Stimulated activated effector memory CD8-positive, alpha-beta T cell treated with anti-CD3 and anti-CD28 coated beads, Interleukin-12 subunit alpha, Interleukin-12 subunit beta, amount 100 ng/mL, for 72 hours (primary cell): Measurements from ENCODE around the gene RPS27.

Experiments used
- ATAC-seq: fragments of 150-1000 bp; cut with Tn5 transposase; 2 replicates; pipeline ENCODE4 v1.10.0; 2021
- DNase-seq, 2 donors: peaks; one replicate each; pipeline ENCODE4 v3.0.0; 2021 to 2022; ENCODE audit warnings: low spot score in 2 of 2
- H3K27ac Mint-ChIP-seq: one replicate; pipeline ENCODE4 v1.8.0; 2022; ENCODE audit warnings: mild to moderate bottlenecking, mixed read lengths
- H3K36me3 Mint-ChIP-seq: one replicate; pipeline ENCODE4 v1.8.0; 2022; ENCODE audit warnings: mild to moderate bottlenecking, mixed read lengths
- H3K4me1 Mint-ChIP-seq: one replicate; pipeline ENCODE4 v1.8.0; 2022; ENCODE audit warnings: mixed read lengths
- H3K4me3 Mint-ChIP-seq: one replicate; pipeline ENCODE4 v1.8.0; 2022; ENCODE audit warnings: mild to moderate bottlenecking, mixed read lengths
- H3K9me3 Mint-ChIP-seq: one replicate; pipeline ENCODE4 v1.8.0; 2022; ENCODE audit warnings: mixed read lengths

RPS27 gene

DNA sequence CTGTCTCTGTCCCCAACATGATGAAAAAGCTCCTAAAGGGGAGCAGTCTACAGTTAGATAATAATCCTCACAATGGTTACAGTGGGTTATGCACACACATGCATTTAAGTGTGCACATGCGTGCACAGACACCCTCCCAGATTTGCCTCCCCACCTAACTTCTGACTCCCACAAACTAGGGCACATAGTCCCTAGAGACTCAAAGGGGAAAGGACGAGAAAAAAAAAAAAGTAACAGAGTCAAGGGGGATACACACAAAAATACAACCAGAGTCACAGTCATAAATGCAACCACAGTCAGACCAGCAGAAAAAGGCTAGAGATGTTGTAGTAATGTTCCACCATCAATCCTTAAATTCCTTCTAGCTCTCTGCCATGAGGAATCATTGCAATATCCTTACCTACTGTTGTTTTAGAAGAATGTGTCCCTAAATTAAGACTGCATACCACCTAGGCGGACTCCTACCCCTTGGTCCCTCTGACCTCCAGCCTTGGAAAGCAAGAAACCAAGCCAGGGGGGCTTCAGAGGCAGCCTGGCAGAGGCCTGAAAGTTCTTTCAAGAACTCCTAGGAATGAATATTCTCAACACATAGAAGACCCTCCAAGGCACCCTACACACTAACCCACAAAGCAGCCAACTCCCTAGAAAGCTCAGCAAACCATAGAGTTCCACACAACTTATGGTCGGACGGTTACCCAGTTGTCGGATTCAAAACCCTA, 33.4 kb upstream of the RPS27 start:
- no peak for ATAC-seq
- H3K27ac Mint-ChIP-seq = peak overlapping the region; percentile 85
- no peak for DNase-seq
- peak overlapping the region; percentile 83 for H3K4me3 Mint-ChIP-seq
- peaks cover 57% of the 10 kb centered on the region for H3K4me1 Mint-ChIP-seq
- peaks cover 74% of the 10 kb centered on the region for H3K36me3 Mint-ChIP-seq
- H3K9me3 Mint-ChIP-seq = no peaks in the 10 kb centered on the region

DNA sequence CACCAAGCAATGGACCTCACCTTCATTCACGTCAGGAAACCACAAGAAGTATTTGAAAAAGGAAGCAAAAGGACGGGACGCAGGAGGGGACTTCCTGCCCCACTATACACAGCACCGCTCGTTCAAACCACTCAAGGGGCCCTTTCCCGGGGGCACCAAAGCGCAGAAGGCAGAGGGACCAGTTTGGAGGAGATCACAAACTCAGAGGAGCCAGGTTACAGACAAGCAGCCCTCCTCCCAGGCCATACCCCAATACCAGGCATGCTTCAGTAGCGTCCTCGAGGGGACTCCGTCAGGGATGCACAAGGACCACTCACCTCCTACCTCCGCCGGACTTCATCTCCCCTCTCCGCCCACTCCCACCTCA, 32.8 kb upstream of the RPS27 start:
- Mint-ChIP-seq H3K4me1 (peaks cover 63% of the 10 kb centered on the region), H3K9me3 (no peaks in the 10 kb centered on the region), H3K36me3 (peaks cover 68% of the 10 kb centered on the region), H3K4me3 (peak overlapping the region; percentile 83), H3K27ac (peak overlapping the region; percentile 85)
- DNase-seq (peak in 1 of 2 donors; percentile 81), ATAC-seq (peak; percentile 17)

DNA sequence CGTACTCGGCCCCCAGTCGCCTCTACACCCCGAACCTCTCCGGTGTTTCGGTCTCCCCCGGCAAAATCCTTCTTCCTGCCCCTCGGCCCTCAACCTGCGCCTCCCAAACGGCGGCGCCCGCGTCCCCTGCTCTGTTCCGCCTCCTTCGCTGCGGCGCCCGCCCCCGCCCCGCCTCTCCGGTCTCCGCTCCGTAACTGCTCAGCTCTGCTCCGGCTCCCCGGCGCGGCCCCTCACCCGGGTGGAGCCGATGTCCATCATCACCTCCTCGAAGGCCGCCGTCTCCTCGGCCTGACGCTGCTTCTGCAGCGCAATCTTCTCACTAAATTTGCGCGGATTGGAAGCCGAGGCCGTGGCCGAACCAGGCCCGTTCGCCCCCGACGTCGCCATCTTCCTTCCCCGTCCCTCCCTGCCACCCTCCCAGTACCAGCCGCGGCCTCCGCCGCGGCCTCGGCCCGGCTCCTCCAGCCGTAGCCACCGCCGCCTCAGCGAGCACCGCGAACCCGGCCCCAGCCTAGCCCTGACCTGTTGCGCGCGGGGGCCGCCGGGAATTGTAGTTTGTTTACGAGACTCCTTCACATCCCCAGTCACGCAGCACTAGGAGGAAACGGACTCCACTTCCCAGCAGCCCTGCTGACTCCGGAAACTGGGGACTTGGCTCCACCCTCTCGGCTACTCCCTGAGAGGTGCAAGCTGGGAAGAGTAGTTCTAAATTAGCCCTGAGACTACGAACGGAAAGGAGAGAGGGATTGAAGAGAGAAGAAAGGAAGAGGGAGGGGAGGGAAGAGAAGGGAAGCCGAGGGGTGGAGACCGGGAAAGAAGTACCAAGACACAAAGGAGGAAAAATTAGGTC, 32.2 kb upstream of the RPS27 start, which contains the start of gene CRTC2:
Gene CRTC2, minus strand, starts transcription at position 502 of the 850 bp plus-strand sequence. Its CDS starts 115 bp downstream, at position 387.
- Mint-ChIP-seq H3K9me3 (no peaks in the 10 kb centered on the region), H3K4me1 (peaks cover 64% of the 10 kb centered on the region), H3K36me3 (peaks cover 62% of the 10 kb centered on the region), H3K27ac (peak within 1 kb of the TSS; percentile 85), H3K4me3 (peak within 1 kb of the TSS; percentile 83)
- DNase-seq (peak; percentile 84 to 97), ATAC-seq (peak; percentile 93)

GRCh38 chr1:153958961-153959260, 31.7 kb upstream of the RPS27 start:
- H3K4me1 Mint-ChIP-seq = peaks cover 66% of the 10 kb centered on the region
- H3K9me3 Mint-ChIP-seq = no peaks in the 10 kb centered on the region
- peak overlapping the region; percentile 85 for H3K27ac Mint-ChIP-seq
- peaks cover 59% of the 10 kb centered on the region for H3K36me3 Mint-ChIP-seq
- DNase-seq = no peak
- peak overlapping the region; percentile 83 for H3K4me3 Mint-ChIP-seq
- ATAC-seq = no peak

GRCh38 chr1:153959454-153959853, 31.1 kb upstream of the RPS27 start:
- ATAC-seq (no peak), DNase-seq (no peak)
- Mint-ChIP-seq H3K27ac (peak overlapping the region; percentile 85), H3K4me1 (peaks cover 65% of the 10 kb centered on the region), H3K4me3 (peak overlapping the region; percentile 83), H3K36me3 (peaks cover 59% of the 10 kb centered on the region), H3K9me3 (no peaks in the 10 kb centered on the region)

GRCh38 chr1:153960206-153960605, 30.4 kb upstream of the RPS27 start:
- DNase-seq (no peak), ATAC-seq (no peak)
- Mint-ChIP-seq H3K9me3 (no peaks in the 10 kb centered on the region), H3K36me3 (peaks cover 52% of the 10 kb centered on the region), H3K4me3 (no peak overlapping the region), H3K4me1 (peaks cover 63% of the 10 kb centered on the region), H3K27ac (no peak overlapping the region)

DNA sequence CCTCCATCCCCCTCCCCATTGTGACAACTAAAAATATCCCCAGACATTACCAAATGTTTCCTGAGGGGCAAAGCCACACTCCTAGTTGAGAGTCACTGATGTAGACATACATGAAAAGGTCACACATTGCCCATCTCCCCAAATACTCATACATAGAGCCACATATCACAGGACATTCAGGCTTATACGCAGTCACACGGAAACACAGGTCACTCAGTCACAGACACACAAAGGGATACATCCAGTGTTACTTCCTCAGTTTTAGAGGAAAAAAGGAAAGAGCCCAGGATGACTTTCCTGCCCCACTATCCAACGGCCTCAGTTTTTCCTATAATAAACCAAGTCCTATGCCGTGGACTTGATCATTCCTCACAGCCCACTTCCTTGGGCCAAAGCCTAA, 29.1 kb upstream of the RPS27 start:
- Mint-ChIP-seq H3K36me3 (peaks cover 50% of the 10 kb centered on the region), H3K27ac (peak overlapping the region; percentile 33), H3K4me1 (peaks cover 62% of the 10 kb centered on the region), H3K9me3 (no peaks in the 10 kb centered on the region), H3K4me3 (peak overlapping the region; percentile 81)
- DNase-seq (no peak), ATAC-seq (no peak)

DNA sequence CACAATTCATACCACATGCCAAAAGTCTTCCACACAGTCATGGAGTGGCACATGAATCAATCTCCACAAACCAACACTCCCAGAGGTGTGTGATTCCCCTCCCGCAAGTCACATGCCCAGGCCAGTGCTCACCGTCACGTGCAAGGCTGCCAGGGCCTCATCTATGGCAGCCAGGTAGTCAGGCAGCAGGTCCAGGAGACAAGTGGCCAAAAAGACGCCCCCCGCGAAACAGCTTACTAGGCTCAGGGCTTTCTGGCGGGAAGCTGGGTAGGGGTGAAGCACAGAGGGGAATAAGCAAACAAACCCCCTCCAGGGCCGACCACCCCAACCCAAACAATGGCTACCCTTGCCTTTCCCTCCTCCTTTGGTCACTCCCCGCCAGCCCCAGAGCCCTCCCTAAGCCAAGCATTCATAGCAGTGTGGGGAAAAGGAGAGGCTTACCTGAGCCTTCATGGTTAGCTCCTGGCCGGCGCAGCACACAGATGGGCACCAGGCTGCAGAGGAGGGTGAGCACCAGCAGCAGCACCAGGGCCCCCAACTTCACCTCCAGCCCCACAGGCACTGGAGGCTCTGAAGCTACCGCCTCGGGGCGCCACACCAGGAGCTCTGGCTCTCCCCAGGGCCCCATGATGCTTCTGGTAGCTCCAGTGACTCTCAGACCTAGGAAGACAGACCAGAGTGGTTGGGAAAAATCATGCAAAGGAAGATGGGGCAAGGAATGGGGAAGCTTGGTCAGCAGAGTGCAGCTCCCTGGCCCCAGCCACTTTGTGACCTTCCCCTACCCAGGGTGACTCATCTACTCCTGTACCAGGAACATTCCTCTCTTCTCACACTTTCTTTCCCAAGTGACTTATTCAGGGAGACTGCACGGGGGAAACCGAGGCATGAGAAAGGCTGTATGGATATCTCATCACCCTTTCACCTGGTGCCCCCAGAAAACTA, 28.2 kb upstream of the RPS27 start:
- H3K4me1 Mint-ChIP-seq = peaks cover 59% of the 10 kb centered on the region
- DNase-seq = no peak

DNA sequence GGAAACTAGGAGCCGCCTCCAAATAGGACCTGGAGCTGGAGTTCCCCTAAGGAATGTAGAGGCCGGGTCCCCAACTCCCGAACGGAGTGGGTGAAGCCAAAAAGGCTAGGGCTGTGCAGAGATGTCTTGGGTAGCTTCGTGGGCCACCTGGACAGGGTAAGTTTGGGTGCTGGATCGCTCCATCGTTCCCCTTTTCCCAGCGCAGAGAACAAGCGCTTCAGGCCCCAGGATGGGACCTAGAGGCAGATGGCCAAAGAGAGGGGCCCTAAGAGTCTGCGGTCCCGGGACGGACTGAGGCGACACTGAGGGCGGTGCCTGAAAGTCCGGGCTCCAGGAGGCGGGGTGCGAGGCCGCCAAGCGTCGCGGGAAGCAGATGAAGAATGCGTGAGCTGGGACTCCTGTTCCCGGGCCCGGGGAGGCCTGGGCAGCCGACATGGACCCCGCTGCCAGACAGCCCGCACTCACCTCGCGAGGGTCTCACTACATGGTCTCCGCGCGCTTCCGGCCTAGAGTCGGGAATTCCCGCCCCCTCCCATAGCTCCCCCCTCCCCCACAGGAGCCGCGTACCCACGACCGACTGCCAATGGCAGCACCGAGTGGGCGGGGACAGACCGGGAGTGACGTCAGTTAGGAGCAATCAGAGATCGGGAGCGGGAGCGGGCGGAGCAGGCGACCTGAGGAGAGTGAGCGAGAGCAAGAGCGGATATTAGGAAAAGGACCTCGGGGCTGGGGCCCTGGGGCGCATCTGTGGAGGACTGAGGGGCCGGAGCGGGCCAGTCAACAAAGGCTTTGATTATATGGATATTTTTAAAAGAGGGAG, 27.3 kb upstream of the RPS27 start, which contains the start of gene SLC39A1:
Gene SLC39A1, minus strand, starts transcription at position 508 of the 820 bp plus-strand sequence. CDS start 822 bp downstream, outside the sequence.
- peak; percentile 92 to 98 for DNase-seq
- Mint-ChIP-seq H3K27ac (peak within 1 kb of the TSS; percentile 91), H3K4me1 (peaks cover 66% of the 10 kb centered on the region), H3K4me3 (peak within 1 kb of the TSS; percentile 81), H3K9me3 (no peaks in the 10 kb centered on the region), H3K36me3 (peaks cover 48% of the 10 kb centered on the region)
- ATAC-seq = peak; percentile 64

More for the DNA sequence above, 28.2 kb upstream of the RPS27 start:
- no peaks in the 10 kb centered on the region for H3K9me3 Mint-ChIP-seq
- peak overlapping the region; percentile 81 for H3K4me3 Mint-ChIP-seq
- peaks cover 49% of the 10 kb centered on the region for H3K36me3 Mint-ChIP-seq
- peak overlapping the region; percentile 91 for H3K27ac Mint-ChIP-seq
- no peak for ATAC-seq

- ATAC-seq = no peak
- H3K9me3 Mint-ChIP-seq = no peaks in the 10 kb centered on the region
- H3K36me3 Mint-ChIP-seq = peaks cover 41% of the 10 kb centered on the region
- peaks cover 66% of the 10 kb centered on the region for H3K4me1 Mint-ChIP-seq
- no peak for DNase-seq
- peak overlapping the region; percentile 91 for H3K27ac Mint-ChIP-seq
- H3K4me3 Mint-ChIP-seq = peak overlapping the region; percentile 81
These were observed 26.7 kb upstream of the RPS27 start for GRCh38 chr1:153963850-153964331.

GRCh38 chr1:153967107-153967999, 23.2 kb upstream of the RPS27 start, which contains the start of gene CREB3L4:
TSS of gene CREB3L4 (plus strand) at chr1:153967902. CDS start at chr1:153968526, 624 bp downstream.
- peak; percentile 59 to 87 for DNase-seq
- H3K27ac Mint-ChIP-seq = peak within 1 kb of the TSS; percentile 97
- H3K4me1 Mint-ChIP-seq = peaks cover 62% of the 10 kb centered on the region
- H3K4me3 Mint-ChIP-seq = peak within 1 kb of the TSS; percentile 95
- ATAC-seq = peak; percentile 89
- H3K36me3 Mint-ChIP-seq = peaks cover 26% of the 10 kb centered on the region
- H3K9me3 Mint-ChIP-seq = no peaks in the 10 kb centered on the region

DNA sequence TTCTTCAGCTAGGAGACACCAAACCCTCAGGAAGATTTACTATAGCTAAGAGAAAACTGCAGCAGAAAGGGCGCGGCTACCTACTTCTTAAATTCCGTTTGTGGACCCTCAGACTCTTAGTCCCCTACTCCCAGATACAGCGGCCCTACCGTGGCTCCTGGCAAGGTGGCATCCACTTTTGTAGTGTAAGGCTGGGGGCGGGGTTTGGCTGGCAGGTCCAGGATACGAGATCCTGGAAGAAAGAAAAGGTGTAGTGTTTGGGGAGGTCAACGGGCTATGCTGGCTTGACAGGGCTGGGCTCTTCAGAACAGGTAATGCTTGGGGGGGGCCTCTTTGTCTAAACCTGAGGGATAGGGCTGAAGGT, 22.6 kb upstream of the RPS27 start:
- Mint-ChIP-seq H3K27ac (peak overlapping the region; percentile 97), H3K4me3 (peak overlapping the region; percentile 95), H3K9me3 (no peaks in the 10 kb centered on the region), H3K36me3 (peaks cover 33% of the 10 kb centered on the region), H3K4me1 (peaks cover 63% of the 10 kb centered on the region)
- no peak for ATAC-seq
- DNase-seq = no peak

- H3K36me3 Mint-ChIP-seq = peaks cover 37% of the 10 kb centered on the region
- ATAC-seq = no peak
- H3K4me1 Mint-ChIP-seq = peaks cover 65% of the 10 kb centered on the region
- H3K9me3 Mint-ChIP-seq = no peaks in the 10 kb centered on the region
- peak overlapping the region; percentile 97 for H3K27ac Mint-ChIP-seq
- DNase-seq = no peak
- H3K4me3 Mint-ChIP-seq = peak overlapping the region; percentile 95
These were observed 22.2 kb upstream of the RPS27 start for GRCh38 chr1:153968408-153968807.
